HG03025 (cell line): Measurements from ENCODE around the gene RNASEH2B.

Experiments used
- ATAC-seq: cut with Tn5 transposase; IDR thresholded peaks from one replicate; pipeline ENCODE4 v1.9.1; 2021; ENCODE audit warnings: mild to moderate bottlenecking, moderate library complexity; ENCODE audit not compliant: unreplicated experiment, low FRiP score

The RNASEH2B gene

GRCh38 chr13:50905256-50905655 is 4.3 kb upstream of the RNASEH2B start:
- no peak for ATAC-seq

GRCh38 chr13:50907781-50908180 is 1.8 kb upstream of the RNASEH2B start:
- ATAC-seq, result no peak

- ATAC-seq, result no peak
These were observed 1.2 kb upstream of the RNASEH2B start for GRCh38 chr13:50908371-50908770.

GRCh38 chr13:50910485-50910805 is 854 bp downstream of the RNASEH2B start:
- no peak for ATAC-seq

- ATAC-seq, result no peak
These were observed 1.6 kb downstream of the RNASEH2B start for GRCh38 chr13:50911081-50911631.

GRCh38 chr13:50911937-50912795 is 2.6 kb downstream of the RNASEH2B start:
- no peak for ATAC-seq

- ATAC-seq, result no peak
These were observed 3.3 kb downstream of the RNASEH2B start for GRCh38 chr13:50912851-50913250.

GRCh38 chr13:50914176-50914700 is 4.6 kb downstream of the RNASEH2B start:
- no peak for ATAC-seq

GRCh38 chr13:50914848-50915247 is 5.3 kb downstream of the RNASEH2B start:
- ATAC-seq, result no peak

GRCh38 chr13:50915565-50915964 is 6.0 kb downstream of the RNASEH2B start:
- no peak for ATAC-seq

GRCh38 chr13:50916701-50917184 is 7.2 kb downstream of the RNASEH2B start:
- no peak for ATAC-seq

GRCh38 chr13:50917572-50917971 is 8.0 kb downstream of the RNASEH2B start:
- no peak for ATAC-seq

GRCh38 chr13:50918567-50918966 is 9.0 kb downstream of the RNASEH2B start:
- ATAC-seq, result no peak

GRCh38 chr13:50919277-50919676 is 9.7 kb downstream of the RNASEH2B start:
- ATAC-seq, result no peak

- ATAC-seq, result no peak
These were observed 12.1 kb downstream of the RNASEH2B start for GRCh38 chr13:50921706-50922105.

- no peak for ATAC-seq
These were observed 13.7 kb downstream of the RNASEH2B start for GRCh38 chr13:50923272-50923671.

GRCh38 chr13:50924025-50924424 is 14.4 kb downstream of the RNASEH2B start:
- no peak for ATAC-seq

- ATAC-seq, result no peak
These were observed 18.1 kb downstream of the RNASEH2B start for GRCh38 chr13:50927701-50928100.

- no peak for ATAC-seq
These were observed 18.5 kb downstream of the RNASEH2B start for GRCh38 chr13:50928102-50928501.

GRCh38 chr13:50928659-50929462 is 19.3 kb downstream of the RNASEH2B start:
- no peak for ATAC-seq

GRCh38 chr13:50932091-50932490 is 22.5 kb downstream of the RNASEH2B start:
- ATAC-seq, result no peak
